ENCODE data around the gene SHISAL1.

Gene SHISAL1

DNA sequence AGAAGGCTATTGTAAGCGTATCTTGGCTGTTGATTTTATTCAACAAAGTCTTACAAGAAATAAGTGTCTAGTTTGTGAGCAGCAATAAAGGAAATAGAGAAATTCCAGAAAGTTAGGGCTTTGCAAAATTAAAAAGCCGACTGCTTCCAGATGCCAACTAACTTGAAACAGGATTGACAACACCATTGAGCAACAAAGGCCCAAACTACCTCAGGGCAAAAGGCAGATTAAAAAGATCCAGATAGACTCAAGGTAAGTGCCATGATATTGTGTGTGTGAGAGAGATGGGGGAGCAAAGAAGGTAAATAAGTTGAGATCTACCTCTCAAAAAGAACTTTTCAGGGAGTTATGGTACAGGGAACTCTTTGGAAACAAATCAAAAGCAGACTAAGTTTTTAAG is 82.9 kb downstream of the SHISAL1 start:
- no peak for DNase-seq

DNA sequence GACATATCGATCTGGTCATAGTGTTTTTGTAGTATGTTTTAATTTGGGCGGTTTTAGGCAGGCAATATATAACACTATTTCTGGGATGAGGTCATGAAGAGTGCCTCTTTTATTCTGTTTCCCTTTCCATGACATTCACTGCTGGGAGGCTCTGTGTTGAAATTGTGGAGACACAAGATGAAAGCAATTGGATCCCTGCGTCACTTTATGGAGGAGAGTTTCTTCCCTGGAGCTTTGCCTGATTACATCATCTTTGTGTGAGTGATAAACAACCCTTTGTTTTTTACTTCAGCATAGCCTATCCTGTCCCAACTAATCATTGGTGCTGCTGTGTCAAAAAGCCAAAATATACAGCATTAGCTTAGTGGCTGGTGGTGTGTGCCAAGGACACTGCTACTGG is 83.4 kb downstream of the SHISAL1 start:
- no peak for DNase-seq

DNA sequence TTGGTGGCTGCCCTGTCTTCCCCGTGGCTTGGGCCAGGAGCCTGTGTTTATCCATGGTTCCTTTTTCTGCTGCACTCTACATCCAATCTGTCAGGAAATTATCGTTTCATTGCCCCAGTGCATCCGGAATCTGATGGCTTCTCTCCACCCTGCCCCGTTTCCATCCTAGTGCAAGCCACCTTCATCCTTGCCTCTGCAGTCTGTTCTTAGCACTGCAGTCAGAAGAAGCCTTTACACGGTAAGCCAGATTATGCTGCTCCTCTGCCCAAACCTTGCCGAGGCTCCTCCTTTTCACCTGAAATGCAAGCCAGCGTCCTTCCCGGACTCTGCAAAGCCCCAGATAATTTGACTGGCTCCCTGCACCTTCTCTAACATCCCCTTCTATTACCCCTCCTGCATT is 86.9 kb downstream of the SHISAL1 start:
- DNase-seq: no peak

DNA sequence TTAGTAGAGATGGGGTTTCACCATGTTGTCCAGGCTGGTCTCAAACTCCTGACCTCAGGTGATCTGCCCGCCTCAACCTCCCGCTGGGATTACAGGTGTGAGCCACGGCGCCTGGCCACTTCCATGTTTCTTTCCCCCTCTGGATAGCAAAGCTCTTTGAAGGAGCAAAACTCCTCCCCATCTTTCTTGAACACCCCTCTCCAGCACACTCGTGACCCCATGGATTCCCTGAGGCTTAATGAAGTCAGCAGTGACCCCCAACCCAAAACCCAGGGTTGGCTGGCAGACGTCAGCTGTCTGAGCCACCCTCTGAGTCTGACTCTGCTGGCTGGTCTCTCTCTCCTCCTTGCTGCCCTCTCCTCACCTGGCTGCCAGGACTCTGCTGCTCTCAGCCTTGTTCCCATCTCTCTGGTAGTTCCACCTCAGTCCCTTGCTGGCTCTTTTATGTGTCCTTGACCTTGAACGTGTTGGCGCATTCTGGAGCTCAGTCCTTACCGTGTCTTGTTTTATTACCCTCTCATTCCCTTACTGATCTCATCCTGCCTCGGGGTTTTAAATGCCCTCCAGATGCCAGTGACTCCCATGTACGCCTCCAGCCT is 87.6 kb downstream of the SHISAL1 start:
- no peak for DNase-seq

DNA sequence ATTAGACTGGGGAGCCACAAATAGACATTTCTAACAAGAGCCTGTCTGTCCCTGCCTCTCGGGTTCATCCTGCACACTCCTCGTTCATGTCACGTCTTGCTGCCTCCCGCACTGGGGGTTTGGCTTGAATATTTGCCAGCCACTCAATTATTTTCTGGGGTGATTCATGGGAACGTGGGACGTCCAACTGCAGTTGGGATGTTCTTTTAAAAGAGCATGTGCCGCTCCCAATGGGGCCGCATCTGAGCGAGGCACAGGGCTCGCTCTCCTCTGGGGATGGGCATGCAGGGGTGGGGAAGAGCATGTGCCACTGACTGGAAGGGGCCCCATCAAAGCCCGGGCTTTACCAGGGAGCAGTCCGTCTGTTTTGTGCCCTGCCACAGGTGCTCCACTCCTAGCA is 88.6 kb downstream of the SHISAL1 start:
- DNase-seq: no peak

DNA sequence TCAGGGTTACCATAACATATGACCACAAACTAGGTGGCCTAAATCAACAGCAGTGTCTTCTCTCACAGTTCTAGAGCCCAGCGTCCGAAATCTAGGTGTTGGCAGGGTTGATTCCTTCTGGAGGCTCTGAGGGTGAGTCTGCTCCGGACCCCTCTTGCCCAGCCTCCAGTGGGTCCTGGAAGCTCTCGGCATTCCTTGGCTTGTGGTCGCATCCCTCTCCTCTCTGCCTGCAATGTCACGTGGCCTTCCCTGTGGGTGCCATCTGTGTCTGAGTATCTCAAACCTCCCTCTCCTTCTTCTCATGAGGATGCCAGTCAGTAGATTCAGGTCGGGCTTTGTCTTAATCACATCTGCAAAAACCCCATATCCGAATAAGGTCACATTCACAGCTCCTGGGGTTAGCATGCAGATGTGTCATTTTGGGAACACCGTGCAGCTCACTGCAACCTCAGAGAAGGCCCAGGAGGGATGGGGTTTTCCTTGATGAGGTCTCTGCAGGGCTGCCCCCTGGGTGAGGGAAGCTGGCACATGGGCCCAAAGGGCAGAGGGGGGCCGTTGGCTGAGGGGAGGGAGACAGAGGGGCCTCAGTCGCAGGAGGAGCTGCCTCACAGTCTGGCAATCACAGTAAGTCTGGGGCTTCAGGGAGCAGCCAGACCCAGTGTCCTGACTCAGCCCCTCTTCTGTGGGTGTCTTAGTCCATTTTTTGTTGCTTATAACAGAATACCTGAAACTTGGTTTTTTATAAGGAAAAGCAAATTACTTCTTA is 90.9 kb downstream of the SHISAL1 start:
- no peak for DNase-seq

DNA sequence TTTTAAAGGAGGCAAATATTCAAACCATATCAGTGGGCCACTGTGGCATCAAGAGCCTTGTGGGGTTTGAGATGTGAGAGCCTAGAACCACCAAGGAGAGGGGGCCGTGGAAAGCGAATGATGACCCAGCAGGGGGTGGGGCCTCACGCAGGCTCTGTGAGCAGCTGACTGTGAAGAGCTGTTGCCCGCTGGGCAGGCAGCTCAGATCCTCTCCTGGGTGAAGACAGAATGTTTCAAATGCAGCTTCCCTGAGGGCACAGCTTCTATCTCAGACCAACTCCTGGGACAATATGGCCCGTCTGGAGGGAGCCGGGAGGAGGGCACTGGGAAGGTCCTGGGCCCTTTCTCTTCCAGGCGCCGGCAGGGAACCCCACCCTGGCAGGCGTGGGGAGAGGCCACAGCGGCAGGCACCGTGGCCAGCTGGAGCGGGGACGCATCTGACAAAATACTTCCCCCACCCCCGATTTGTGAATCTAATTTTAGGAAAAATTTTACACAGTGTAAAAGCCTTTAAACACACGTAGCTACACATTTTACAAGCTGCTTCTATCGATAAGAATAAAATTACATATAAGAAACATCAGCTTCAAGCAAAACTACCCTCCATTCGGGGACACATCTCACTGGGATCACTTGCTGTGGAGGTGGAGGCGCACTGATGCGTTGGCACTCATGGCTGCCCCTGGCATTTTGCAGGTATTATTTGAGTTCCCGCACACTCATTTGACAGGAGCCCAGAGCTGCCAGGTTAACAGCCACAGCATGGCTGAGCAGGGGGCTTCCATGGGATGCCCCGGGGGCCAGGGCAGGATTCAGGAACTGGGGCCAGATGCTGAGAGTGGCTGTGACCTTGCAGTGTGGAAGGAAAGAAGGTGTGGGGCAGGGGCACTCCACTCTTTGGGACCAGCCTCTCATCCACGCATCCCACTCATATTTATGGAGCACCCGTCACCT is 91.7 kb downstream of the SHISAL1 start:
- DNase-seq: no peak

DNA sequence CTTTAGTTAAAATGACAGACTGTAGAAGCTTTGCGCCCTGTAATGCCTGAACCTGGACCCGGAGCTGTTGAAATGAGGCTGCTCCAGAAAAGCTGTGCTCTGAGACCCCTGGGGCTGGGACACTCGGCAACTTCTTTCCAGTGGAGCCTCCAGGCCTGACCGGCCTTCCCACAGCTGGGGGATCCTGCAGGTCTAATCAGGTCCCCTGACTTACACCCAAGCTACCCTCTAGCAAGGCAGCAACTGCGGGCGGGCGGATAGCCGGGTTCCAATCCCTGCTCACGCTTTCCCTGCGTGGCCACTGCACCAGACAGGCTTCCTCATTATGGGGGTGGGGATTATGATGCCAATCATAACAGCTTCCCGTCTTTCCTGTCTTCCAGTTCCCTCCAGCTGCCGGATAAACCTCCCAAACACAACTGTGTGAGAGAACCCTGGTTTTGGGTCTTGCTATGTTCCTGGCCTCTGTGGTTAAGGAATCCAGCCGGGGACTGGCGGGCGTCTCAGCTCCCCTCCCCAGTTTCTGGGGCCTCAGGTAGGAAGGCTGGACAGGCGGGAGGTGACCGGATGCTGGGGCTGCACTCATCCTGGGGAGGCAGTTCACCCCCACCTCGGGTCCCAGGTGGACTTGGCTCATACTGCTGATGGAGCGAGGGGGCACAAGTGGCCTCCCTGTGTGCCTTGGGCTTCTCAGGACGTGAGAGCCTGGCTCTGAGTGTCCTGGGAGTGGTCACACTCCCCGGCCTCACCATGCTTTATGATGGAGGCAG is 93.5 kb downstream of the SHISAL1 start:
- no peak for DNase-seq

DNA sequence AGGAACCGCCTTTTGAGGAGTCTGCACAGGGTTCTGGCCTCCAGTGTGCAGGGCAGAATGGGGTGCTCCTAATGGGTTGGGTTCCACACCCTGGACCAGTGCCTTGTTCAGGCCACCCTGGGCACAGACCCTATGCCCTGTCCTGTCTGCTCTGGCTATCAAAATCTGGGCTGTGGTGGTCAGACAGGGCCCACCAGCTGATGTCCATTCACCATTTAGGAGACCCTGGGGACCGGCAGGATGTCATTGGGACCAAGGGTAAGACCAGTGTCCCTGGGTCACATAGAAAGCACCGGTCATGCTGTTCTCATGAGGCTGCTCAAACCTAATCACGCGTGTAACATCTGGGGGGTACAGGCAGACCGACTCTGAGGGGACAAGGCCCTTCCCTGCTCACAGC is 94.7 kb downstream of the SHISAL1 start:
- DNase-seq: no peak

DNA sequence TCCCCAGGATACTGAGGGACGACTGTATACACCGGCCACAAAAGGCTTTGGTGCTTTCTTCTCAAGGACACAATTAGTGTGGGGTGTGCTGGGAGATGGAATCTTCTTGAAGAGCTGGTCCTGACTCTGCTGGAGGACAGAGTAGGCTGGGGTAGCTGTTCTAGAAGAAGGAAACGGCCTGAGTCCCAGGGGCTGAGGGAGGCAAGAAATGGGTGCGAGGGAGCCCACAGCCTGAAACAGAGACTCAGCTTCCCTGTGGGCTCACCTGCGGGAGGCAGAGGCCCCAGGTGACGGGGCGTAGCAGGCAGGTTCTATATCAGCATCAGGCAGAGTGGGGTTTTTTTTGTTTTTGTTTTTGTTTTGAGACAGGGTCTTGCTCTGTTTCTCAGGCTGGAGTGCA is 95.4 kb downstream of the SHISAL1 start:
- no peak for DNase-seq

DNA sequence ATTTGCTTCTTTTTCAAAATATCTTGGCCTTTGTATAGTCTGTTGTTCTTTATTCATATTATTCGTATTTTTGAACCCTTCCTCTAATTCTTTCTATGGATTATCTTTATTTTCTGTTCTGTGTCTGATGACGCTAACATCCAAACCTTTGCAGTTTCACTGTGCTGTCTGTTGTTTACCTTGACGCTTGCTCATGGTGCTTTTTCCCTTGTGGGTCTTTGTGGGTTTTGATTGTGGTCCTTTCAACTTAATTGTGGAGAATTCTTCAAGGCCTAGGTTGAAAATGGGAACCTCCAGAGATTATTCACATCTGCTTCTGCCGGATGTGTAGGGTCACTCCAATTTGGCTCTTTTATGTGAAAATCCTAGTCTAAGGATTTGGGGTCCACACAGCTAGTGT is 97.5 kb downstream of the SHISAL1 start:
- DNase-seq: no peak

DNA sequence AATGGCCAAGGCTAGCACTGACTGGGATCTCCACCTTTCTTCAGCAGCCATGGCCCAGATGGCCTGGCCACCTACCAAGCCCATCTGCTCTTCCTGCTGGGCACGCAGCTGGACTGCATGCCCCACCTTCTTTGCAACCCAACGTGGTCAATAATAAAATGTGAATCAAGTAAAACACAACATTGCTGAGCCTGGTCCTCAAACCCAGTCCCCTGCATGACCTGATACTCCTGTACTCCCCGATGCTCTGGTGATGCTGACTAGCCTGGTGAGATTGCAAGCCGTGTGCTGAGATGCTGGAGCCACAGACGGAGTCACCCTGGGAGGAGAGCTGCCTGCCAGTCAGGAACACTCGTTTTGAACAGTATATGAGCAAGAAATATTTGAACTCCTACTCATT is 98.0 kb downstream of the SHISAL1 start:
- no peak for DNase-seq

DNA sequence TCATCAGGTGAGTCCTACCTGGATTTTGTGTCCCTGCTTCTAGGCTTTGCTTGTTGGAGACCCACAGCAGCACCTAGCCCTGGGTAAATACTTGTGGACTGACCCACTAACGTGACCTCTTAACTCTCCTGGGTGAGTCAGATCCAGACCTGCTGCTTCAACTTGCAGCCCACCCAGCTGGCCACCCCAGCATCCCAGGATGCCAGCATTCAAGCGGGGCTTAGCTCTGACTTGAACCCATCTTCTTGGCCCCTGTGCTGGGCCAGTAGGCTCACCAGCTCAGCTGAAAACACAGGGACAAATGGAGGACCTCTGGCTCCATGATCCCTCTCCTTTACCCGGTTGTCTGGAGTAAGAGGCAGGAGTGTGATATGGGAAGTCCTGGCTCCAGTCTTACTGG is 98.6 kb downstream of the SHISAL1 start:
- DNase-seq: no peak

DNA sequence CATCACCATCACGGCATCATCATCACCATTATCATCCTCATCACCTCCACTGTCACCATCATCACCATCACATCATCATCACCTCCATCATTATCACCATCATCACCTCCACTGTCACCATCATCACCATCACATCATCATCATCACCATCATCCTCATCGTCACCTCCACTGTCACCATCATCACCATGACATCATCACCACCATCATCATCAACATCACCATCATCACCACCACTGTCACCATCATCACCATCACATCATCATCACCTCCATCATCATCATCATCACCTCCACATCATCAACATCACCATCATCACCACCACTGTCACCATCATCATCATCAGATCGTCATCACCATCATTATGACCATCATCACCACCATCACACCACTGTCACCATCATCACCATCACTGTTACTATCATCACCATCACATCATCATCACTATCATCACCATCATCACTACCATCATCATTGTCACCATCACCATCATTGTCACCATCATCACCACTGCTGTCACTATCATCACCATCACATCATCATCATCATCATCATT is 99.2 kb downstream of the SHISAL1 start:
- DNase-seq: no peak

DNA sequence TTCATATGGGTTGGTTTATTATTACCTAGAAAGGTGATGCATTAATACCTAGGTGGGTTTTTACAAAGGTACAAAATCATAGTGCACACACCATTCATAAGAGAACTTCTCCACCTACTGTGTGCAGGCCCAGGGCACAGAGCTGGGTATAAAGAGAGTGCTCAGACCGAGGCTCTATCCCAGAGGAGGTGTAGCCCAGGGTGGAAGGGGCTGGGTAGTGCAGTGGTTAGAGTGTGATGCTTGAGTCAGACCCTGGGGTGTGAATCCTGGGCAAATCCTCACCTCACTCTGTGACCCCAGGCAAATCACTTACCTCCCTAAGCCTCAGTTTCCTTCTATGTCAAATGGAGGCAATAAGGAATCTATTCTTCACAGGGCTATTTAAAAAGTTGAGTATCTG is 99.8 kb downstream of the SHISAL1 start:
- no peak for DNase-seq

DNA sequence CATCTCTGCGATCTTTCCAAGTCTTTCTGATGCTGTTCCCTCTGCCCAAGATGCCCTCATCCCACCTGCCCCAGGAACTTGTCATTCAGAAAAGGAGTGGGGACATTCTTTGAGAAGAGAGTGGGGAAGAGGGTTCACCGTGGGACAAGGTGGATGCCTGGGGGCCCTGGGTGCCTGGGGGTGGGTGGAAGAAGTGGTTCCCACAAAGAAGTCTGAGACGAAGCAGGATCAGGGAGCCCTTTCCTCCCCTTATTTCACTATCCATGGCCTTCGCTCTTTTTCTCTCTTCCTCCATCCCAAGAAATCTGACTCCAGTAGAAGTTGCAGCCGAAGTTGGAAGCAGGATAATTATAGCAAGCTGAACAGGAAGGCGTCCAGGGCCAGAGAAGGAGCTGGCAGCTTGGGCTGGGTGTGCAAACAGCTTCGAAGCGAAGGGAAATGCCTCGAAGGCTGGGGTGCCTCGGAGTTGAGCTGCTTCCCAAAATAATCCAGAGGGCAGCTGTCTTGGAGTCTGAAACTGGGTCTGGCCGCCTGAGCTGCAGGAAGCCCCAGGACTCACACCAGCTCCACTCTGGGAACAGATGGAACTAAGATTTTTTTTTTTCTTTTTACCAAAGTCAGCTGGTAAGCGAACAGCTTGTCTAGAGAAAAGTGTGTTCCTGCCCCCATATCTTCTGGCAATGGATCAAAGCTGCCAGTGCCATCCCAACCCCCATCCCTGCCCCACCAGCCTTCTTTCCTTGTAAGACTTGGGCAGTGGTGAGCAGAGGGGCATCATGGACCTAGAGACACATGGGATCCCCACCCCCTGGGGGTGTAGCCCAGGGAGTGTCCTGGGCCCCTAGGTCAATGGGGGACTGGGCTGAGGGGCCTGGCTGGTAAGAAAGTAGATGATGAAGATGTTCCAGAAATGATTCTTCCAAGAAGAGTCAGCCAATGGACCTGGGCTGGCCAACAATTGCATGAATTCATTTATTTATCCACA is 100.5 kb downstream of the SHISAL1 start:
- no peak for DNase-seq

DNA sequence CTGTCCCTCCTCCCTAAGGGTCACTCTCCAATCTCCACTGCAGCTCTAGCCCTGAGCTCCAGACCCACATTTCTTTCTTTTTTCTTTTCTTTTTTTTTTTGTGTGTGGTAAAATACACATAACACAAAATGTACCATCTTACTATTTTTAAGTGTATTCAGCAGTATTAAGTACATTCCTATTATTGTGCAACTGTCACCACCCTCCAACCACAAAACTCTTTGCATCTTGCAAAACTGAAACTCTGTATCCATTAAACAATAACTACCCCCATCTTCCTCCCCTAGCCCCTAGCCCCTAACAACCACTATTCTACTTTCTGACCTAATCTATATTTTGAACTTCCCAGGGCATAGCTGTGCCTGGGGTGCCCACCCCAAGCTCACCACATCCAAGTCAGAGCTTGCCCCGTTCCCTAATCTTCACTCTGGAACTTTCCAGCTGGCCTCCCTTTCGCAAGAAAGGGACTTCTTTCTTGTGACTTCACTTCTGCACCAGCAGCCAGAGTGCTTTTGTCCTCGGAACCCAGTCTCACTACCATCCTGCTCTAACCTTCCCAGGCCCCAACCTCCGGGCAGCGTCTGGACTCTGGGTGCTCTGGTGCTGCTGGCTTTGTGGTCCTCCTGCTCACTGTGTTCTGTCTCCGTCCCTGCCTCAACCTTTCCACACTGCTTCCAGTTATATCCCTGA is 101.3 kb downstream of the SHISAL1 start:
- no peak for DNase-seq

DNA sequence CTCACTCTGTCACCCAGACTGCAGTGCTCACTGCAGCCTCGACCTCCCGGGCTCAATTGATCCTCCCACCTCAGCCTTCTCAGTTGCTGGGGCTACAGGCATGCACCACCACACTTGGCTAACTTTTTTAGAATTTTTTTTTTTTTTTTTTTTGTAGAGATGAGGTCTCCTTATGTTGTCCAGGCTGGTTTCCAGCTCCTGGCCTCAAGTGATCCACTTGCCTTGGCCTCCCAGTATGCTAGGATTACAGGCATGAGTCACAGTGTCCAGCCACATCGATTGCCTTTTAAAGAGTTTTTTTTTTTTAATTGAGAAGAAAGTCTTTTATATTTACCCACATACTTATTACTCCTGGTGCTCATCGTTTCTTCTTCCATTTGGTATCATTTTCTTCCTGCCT is 102.0 kb downstream of the SHISAL1 start:
- no peak for DNase-seq

DNA sequence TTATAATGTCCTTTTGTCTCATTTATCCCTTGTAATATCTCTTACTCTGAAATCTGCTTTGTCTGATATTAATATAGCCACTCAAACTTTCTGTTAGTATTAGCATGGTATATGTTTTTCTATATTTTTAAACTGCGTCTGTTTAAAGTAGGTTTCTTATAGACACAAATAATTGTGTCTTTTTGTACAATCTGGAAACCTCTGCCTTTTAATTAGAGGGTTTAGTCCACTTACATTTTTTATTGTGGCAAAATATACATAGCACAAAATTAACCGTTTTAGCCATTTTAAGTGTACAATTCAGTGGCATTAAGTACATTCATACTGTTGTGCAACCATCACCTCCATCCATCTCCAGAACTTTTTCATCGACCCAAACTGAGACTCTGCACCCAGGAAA is 103.4 kb downstream of the SHISAL1 start:
- no peak for DNase-seq

DNA sequence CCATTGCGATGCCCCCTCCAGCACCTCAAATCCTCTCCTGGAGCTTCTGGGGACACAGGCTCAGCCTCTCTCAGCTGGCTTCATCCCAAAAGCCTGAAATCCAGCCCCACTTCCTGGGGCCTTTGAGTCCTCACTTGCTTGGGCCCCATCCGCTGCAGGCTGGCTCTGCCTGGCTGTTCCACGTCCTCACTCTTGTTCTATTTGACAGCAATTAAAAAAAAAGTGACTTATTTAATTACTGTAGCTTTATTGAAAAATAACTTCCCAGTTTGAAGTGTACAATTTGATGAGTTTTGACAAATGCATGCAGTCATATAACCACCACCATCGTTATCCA is 104.8 kb downstream of the SHISAL1 start:
- DNase-seq: no peak

Data from T-helper 9 cell (primary cell).